B cell (primary cell): ENCODE results near the gene LCMT2. TPM values are rescaled to one million over a fixed set of nuclear protein-coding genes. Genes with fewer than 3 reads are reported as not detected.

Experiments used
- ATAC-seq: fragments of 200-7000 bp; cut with Tn5 transposase; one replicate; pipeline ENCODE4 v1.10.0; 2021; ENCODE audit warnings: low read depth, mild to moderate bottlenecking, moderate number of reproducible peaks, moderate library complexity
- CTCF ChIA-PET: fragments of 350-600 bp; sonication (Branson Sonifier 250); formaldehyde crosslinking; loops from one replicate; lab custom pipeline; 2021; ENCODE audit warnings: antibody characterized with exemption, inconsistent platforms; lab: Charles Lee
- POLR2A ChIA-PET: fragments of 350-600 bp; sonication (Branson Sonifier 250); formaldehyde crosslinking; loops from one replicate; lab custom pipeline; 2021; ENCODE audit warnings: antibody characterized with exemption; lab: Charles Lee
- DNase-seq: peaks from one replicate; pipeline ENCODE4 v3.0.0; 2013
- H2AFZ ChIP-seq: 2 replicates; pipeline ENCODE4 v1.6.1; 2012; ENCODE audit warnings: mild to moderate bottlenecking, low read depth, low read length; ENCODE audit not compliant: insufficient read depth, poor library complexity, severe bottlenecking
- H3K27ac ChIP-seq, 2 donors: 1 replicate in 1 of 2; 2 replicates in 1 of 2; pipeline ENCODE4 v1.5.1; 2012 to 2013; ENCODE audit warnings: low read length in 2 of 2, mild to moderate bottlenecking in 2 of 2, moderate library complexity in 1 of 2
- H3K27me3 ChIP-seq, 4 experiments: fragments of 200-600 bp in 1 of 4; sonication (generic) in 1 of 4; replicated peaks in 1 of 4; 1 replicate in 2 of 4; 2 replicates in 2 of 4; pipeline versions ENCODE4 v1.6.1 to v1.7.0; 2013 to 2016; ENCODE audit warnings: low read length in 3 of 4, mild to moderate bottlenecking in 2 of 4, mixed read lengths in 1 of 4, moderate library complexity in 1 of 4; ENCODE audit not compliant: insufficient read depth in 4 of 4, control insufficient read depth in 3 of 4; ENCODE audit errors: control extremely low read depth in 1 of 4
- H3K36me3 ChIP-seq, 2 experiments: replicated peaks in 1 of 2; 1 replicate in 1 of 2; 2 replicates in 1 of 2; pipeline versions ENCODE4 v1.6.1 to v1.7.1; 2013; ENCODE audit warnings: low read length in 1 of 2; ENCODE audit not compliant: insufficient read depth in 2 of 2, control insufficient read depth in 1 of 2; ENCODE audit errors: control extremely low read depth in 1 of 2, extremely low read depth in 1 of 2
- H3K4me1 ChIP-seq, 2 donors: fragments of 200-600 bp in 1 of 2; sonication (generic) in 1 of 2; 1 replicate in 1 of 2; 2 replicates in 1 of 2; pipeline versions ENCODE4 v1.5.1 to v1.6.1; 2013 to 2017; ENCODE audit warnings: low read length in 2 of 2; ENCODE audit not compliant: control insufficient read depth in 2 of 2, insufficient read depth in 2 of 2
- H3K4me2 ChIP-seq: replicated peaks from 2 replicates; pipeline ENCODE3; 2012; ENCODE audit warnings: mild to moderate bottlenecking, low read depth, low read length; ENCODE audit not compliant: poor library complexity, severe bottlenecking
- H3K4me3 ChIP-seq, 5 experiments: fragments of 200-600 bp in 1 of 5; sonication (generic) in 1 of 5; 1 replicate in 3 of 5; 2 replicates in 2 of 5; pipeline versions ENCODE4 v1.5.1 to v1.7.0; 2011 to 2016; ENCODE audit warnings: low read length in 4 of 5, mild to moderate bottlenecking in 4 of 5, low read depth in 2 of 5, control low read depth in 1 of 5, moderate library complexity in 1 of 5; ENCODE audit not compliant: insufficient read depth in 1 of 5; ENCODE audit errors: control extremely low read depth in 1 of 5, extremely low read depth in 1 of 5
- H3K79me2 ChIP-seq: fragments of 200-600 bp; sonication (generic); one replicate; pipeline ENCODE4 v1.6.0; 2016; ENCODE audit warnings: low read length; ENCODE audit not compliant: control insufficient read depth, insufficient read depth
- H3K9ac ChIP-seq: fragments of 200-600 bp; sonication (generic); 2 replicates; pipeline ENCODE4 v1.6.1; 2017; ENCODE audit warnings: mild to moderate bottlenecking, low read length, moderate library complexity
- H3K9me3 ChIP-seq, 3 donors: one replicate each; pipeline versions ENCODE4 v1.6.1 to v1.7.1; 2013; ENCODE audit warnings: low read length in 2 of 3; ENCODE audit not compliant: control insufficient read depth in 2 of 3, insufficient read depth in 1 of 3; ENCODE audit errors: control extremely low read depth in 1 of 3
- H4K20me1 ChIP-seq: 2 replicates; pipeline ENCODE4 v1.6.0; 2012; ENCODE audit warnings: mild to moderate bottlenecking, low read length; ENCODE audit not compliant: insufficient read depth, control insufficient read depth, poor library complexity, severe bottlenecking
- H3K27ac Mint-ChIP-seq: one replicate; pipeline ENCODE4 v1.8.0; 2021; ENCODE audit warnings: mixed read lengths
- H3K27me3 Mint-ChIP-seq: one replicate; pipeline ENCODE4 v1.8.0; 2021; ENCODE audit warnings: mixed read lengths
- H3K4me1 Mint-ChIP-seq: one replicate; pipeline ENCODE4 v1.8.0; 2021; ENCODE audit warnings: mixed read lengths
- H3K4me3 Mint-ChIP-seq: one replicate; pipeline ENCODE4 v1.8.0; 2021; ENCODE audit warnings: mixed read lengths
- H3K9me3 Mint-ChIP-seq: one replicate; pipeline ENCODE4 v1.8.0; 2022; ENCODE audit warnings: mixed read lengths; ENCODE audit not compliant: insufficient read depth
- EZH2 ChIP-seq: IDR thresholded peaks from 2 replicates; pipeline ENCODE4 v1.6.1; 2012; ENCODE audit warnings: borderline replicate concordance, low read depth, mild to moderate bottlenecking, moderate library complexity, low read length; ENCODE audit not compliant: insufficient read depth, poor library complexity, severe bottlenecking
- WGBS: methylation state at CpG from one replicate; pipeline ENCODE4 v1.1.5; 2013; ENCODE audit warnings: missing lambda C conversion rate; ENCODE audit not compliant: insufficient coverage; 5-methylcytosine and 5-hydroxymethylcytosine counted together
- intact Hi-C: fragments of 100-400 bp; cut with micrococcal nuclease; formaldehyde crosslinking; loops from one replicate; pipeline ENCODE4 v1.10.0; 2022
- polyA minus RNA-seq: library from RNA; depleted of rRNA, polyadenylated mRNA; stranded (reverse); fragments of >200 nt; gene quantifications from 2 replicates; pipeline ENCODE4 v1.2.3, GENCODE V29; 2012
- polyA plus RNA-seq: library from polyadenylated mRNA; depleted of rRNA; stranded (reverse); fragments of >200 nt; gene quantifications from 2 replicates; pipeline ENCODE4 v1.2.3, GENCODE V29; 2012
- total RNA-seq, 2 donors: library from RNA; stranded (reverse); fragments of 120-200 nt in 1 of 2; gene quantifications; 1 replicate in 1 of 2; 2 replicates in 1 of 2; pipeline versions ENCODE4 v1.2.3 to v1.2.4, GENCODE V29; 2013 to 2022
- TF ChIP-seq, protein P1 (sequence below): fragments of 200-600 bp; IDR thresholded peaks from one replicate; pipeline ENCODE4 v1.8.0; 2022; ENCODE audit warnings: antibody characterized with exemption, mild to moderate bottlenecking

LCMT2 gene, protein sequence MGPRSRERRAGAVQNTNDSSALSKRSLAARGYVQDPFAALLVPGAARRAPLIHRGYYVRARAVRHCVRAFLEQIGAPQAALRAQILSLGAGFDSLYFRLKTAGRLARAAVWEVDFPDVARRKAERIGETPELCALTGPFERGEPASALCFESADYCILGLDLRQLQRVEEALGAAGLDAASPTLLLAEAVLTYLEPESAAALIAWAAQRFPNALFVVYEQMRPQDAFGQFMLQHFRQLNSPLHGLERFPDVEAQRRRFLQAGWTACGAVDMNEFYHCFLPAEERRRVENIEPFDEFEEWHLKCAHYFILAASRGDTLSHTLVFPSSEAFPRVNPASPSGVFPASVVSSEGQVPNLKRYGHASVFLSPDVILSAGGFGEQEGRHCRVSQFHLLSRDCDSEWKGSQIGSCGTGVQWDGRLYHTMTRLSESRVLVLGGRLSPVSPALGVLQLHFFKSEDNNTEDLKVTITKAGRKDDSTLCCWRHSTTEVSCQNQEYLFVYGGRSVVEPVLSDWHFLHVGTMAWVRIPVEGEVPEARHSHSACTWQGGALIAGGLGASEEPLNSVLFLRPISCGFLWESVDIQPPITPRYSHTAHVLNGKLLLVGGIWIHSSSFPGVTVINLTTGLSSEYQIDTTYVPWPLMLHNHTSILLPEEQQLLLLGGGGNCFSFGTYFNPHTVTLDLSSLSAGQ
- 12.8 and 16.2 TPM in 2 replicates for total RNA-seq
- total RNA-seq (2013) = 24.8 TPM
- 7.5 and 10.1 TPM in 2 replicates for polyA plus RNA-seq
- 19.0 and 20.7 TPM in 2 replicates for polyA minus RNA-seq

DNA sequence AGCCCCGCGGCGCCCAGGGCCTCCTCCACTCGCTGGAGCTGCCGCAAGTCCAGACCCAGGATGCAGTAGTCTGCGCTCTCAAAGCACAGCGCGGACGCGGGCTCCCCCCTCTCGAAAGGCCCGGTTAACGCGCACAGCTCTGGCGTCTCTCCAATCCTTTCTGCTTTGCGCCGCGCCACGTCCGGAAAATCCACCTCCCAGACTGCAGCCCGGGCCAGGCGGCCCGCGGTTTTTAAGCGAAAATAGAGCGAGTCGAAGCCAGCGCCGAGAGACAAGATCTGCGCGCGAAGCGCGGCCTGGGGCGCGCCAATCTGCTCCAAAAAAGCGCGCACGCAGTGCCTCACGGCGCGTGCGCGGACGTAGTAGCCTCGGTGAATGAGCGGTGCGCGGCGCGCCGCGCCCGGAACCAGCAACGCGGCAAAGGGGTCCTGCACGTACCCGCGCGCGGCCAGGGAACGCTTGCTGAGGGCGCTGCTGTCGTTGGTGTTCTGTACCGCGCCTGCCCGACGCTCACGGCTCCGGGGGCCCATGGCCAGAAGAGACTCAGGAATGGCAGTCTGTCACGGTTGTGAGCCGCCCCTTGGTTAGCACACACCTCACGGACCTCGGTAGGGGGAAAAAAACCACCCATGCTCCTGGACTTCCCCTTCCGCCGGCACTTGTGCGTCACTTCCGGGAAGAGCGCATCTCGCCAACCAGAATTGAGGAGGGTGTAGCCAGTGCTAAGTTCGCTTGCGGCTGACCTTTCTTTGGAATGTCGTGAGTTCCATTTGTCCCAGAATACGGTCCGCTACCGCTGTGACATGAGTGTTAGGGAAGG is at the start of gene LCMT2:
TSS of gene LCMT2 (minus strand) at position 614 of the 820 bp plus-strand sequence. CDS start at position 530, 84 bp downstream.
- peak; percentile 88 for ATAC-seq
- POLR2A ChIA-PET = interaction anchor here (0.5 kb wide), 1 partner anchor 26 kb away, joined by 8 read pairs; no protein-coding TSS in a partner anchor
- H3K9ac ChIP-seq = peak within 1 kb of the TSS; percentile 73
- DNase-seq = peak; percentile 98
- Mint-ChIP-seq H3K4me1 (peaks cover 32% of the 10 kb centered on the region), H3K27me3 (no peaks in the 10 kb centered on the region), H3K27ac (peak within 1 kb of the TSS; percentile 100), H3K4me3 (peak within 1 kb of the TSS; percentile 99), H3K9me3 (no peaks in the 10 kb centered on the region)
- H3K36me3 ChIP-seq = no peaks in the 10 kb centered on the region
- TF ChIP-seq EZH2 = no peak
- TF ChIP-seq, protein P1, sequence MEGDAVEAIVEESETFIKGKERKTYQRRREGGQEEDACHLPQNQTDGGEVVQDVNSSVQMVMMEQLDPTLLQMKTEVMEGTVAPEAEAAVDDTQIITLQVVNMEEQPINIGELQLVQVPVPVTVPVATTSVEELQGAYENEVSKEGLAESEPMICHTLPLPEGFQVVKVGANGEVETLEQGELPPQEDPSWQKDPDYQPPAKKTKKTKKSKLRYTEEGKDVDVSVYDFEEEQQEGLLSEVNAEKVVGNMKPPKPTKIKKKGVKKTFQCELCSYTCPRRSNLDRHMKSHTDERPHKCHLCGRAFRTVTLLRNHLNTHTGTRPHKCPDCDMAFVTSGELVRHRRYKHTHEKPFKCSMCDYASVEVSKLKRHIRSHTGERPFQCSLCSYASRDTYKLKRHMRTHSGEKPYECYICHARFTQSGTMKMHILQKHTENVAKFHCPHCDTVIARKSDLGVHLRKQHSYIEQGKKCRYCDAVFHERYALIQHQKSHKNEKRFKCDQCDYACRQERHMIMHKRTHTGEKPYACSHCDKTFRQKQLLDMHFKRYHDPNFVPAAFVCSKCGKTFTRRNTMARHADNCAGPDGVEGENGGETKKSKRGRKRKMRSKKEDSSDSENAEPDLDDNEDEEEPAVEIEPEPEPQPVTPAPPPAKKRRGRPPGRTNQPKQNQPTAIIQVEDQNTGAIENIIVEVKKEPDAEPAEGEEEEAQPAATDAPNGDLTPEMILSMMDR = peak; percentile 9
- intact Hi-C loops = loop anchor here (1.0 to 2.0 kb wide), 4 partner anchors 41 to 593 kb away; partner anchors contain the start of genes CDAN1, TUBGCP4, UBR1 and ZSCAN29
- H3K27me3 ChIP-seq = no peaks in the 10 kb centered on the region
- WGBS = under 1% methylated on average over 84 of the region's 86 CpGs
- CTCF ChIA-PET = interaction anchor here (1.1 to 2.4 kb wide), 2 partner anchors 43 to 104 kb away, joined by 3 to 6 read pairs; no protein-coding TSS in a partner anchor
- H3K4me2 ChIP-seq = peak within 1 kb of the TSS; percentile 78
- peak within 1 kb of the TSS; percentile 70 to 88 (median 84) for H3K4me3 ChIP-seq
- H3K9me3 ChIP-seq = no peaks in the 10 kb centered on the region
- peak within 1 kb of the TSS; percentile 94 to 98 for H3K27ac ChIP-seq
- peaks cover 22 to 23% of the 10 kb centered on the region in 2 donors for H3K4me1 ChIP-seq
- H4K20me1 ChIP-seq = peaks cover 9% of the 10 kb centered on the region
- peak within 1 kb of the TSS; percentile 98 for H2AFZ ChIP-seq
- H3K79me2 ChIP-seq = peaks cover 12% of the 10 kb centered on the region
